Fibroblast of villous mesenchyme (primary cell): ENCODE data around the gene RGS9. TPM values are rescaled to one million over a fixed set of nuclear protein-coding genes. Genes with fewer than 3 reads are reported as not detected.

Source experiments
- DNase-seq: peaks from one replicate; pipeline ENCODE4 v3.0.0-alpha.2; 2010; ENCODE audit warnings: low read depth
- H3K4me3 ChIP-seq: 2 replicates; pipeline ENCODE4 v1.5.1; 2011; ENCODE audit warnings: low read depth, mild to moderate bottlenecking, low read length
- CTCF ChIP-seq: IDR thresholded peaks from 2 replicates; pipeline ENCODE4 v1.5.1; 2012; ENCODE audit warnings: low read depth, mild to moderate bottlenecking, low read length; ENCODE audit not compliant: insufficient read depth
- total RNA-seq: library from RNA; depleted of rRNA; stranded (reverse); fragments of >200 nt; gene quantifications from 2 replicates; pipeline ENCODE4 v1.2.3, GENCODE V29; 2012

The RGS9 gene
- total RNA-seq, 1 donor, result 2.2 TPM

GRCh38 chr17:65222214-65222738 lies 85.1 kb downstream of the RGS9 start:
- H3K4me3 ChIP-seq, result no peak overlapping the region
- DNase-seq, result no peak
- no peak for TF ChIP-seq CTCF

- no peak for DNase-seq
- TF ChIP-seq CTCF, result no peak
- H3K4me3 ChIP-seq, result no peak overlapping the region
These were observed 87.9 kb downstream of the RGS9 start for GRCh38 chr17:65225061-65225460.

GRCh38 chr17:65226227-65226626 lies 89.1 kb downstream of the RGS9 start:
- no peak overlapping the region for H3K4me3 ChIP-seq
- no peak for TF ChIP-seq CTCF
- DNase-seq, result no peak

GRCh38 chr17:65227637-65228036 lies 90.5 kb downstream of the RGS9 start:
- no peak for DNase-seq
- no peak overlapping the region for H3K4me3 ChIP-seq
- no peak for TF ChIP-seq CTCF

GRCh38 chr17:65228287-65228686 lies 91.1 kb downstream of the RGS9 start:
- no peak overlapping the region for H3K4me3 ChIP-seq
- DNase-seq, result no peak
- no peak for TF ChIP-seq CTCF

- no peak for TF ChIP-seq CTCF
- peak; percentile 82 for DNase-seq
- peak overlapping the region; percentile 16 for H3K4me3 ChIP-seq
These were observed 91.8 kb downstream of the RGS9 start for GRCh38 chr17:65228734-65229620.
